ENCODE data around the gene FBRSL1. TPM values are rescaled to one million over a fixed set of nuclear protein-coding genes. Genes with fewer than 3 reads are reported as not detected.
"Not testable (repeated sequence)": the region's sequence is repeated elsewhere in the genome, so short reads cannot be mapped to it uniquely, and the experiment has no call there.

The FBRSL1 gene
- total and polyA plus RNA-seq, 2 of the 8 experiments (the other 6 are each of a cell fraction or from before 2014, with no cell fraction given): 18.4 to 109 TPM

DNA sequence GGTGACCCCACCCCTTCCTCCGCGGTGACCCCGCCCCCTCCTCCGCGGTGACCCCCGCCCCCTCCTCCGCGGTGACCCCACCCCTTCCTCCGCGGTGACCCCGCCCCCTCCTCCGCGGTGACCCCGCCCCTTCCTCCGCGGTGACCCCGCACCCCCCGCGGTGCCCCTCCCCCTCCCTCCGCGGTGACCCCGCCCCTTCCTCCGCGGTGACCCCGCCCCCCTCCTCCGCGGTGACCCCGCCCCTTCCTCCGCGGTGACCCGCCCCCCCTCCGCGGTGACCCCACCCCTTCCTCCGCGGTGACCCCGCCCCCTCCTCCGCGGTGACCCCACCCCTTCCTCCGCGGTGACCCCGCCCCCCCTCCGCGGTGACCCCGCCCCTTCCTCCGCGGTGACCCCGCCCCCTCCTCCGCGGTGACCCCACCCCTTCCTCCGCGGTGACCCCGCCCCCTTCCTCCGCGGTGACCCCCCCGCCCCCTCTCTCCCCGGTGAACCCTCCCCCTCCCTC is 15.1 kb upstream of the FBRSL1 start:
- POLR2A ChIA-PET (ENCODE audit: partially characterized antibody); H2BK12ac ChIP-seq (ENCODE audit: low read depth, low read length); H3K36me3 ChIP-seq (ENCODE audit: control insufficient read depth in 2 of 4, insufficient read depth in 4 of 4, low read length in 3 of 4); H2BK120ac ChIP-seq (replicated peaks; ENCODE audit: low read depth, low read length); H3K4me1 ChIP-seq (replicated peaks in 1 of 4; ENCODE audit: control insufficient read depth in 3 of 4, insufficient read depth in 4 of 4, low read length in 3 of 4); H2AK5ac ChIP-seq (ENCODE audit: low read depth, low read length); H3K9ac ChIP-seq (replicated peaks in 1 of 4; ENCODE audit: extremely low read depth in 1 of 4, low read depth in 3 of 4, low read length in 3 of 4); CTCF ChIA-PET (ENCODE audit: partially characterized antibody); FAIRE-seq; DNase-seq (ENCODE audit: low read depth in 1 of 2, low spot score in 2 of 2); H3K18ac ChIP-seq (ENCODE audit: extremely low read depth, low read length); H3K4ac ChIP-seq (replicated peaks; ENCODE audit: insufficient read length, low read depth, low read length); H2BK20ac ChIP-seq (ENCODE audit: low read length); H3K23ac ChIP-seq (ENCODE audit: insufficient read length); H4K91ac ChIP-seq (replicated peaks; ENCODE audit: insufficient read length, low read length); H4K8ac ChIP-seq (ENCODE audit: extremely low read depth, insufficient read depth, low read length); H3K27ac ChIP-seq (ENCODE audit: low read depth, low read length); H3K4me2 ChIP-seq (ENCODE audit: insufficient read depth in 1 of 2, low read depth in 2 of 2, low read length in 2 of 2); H4K5ac ChIP-seq (ENCODE audit: insufficient read length, low read depth, low read length); H3K56ac ChIP-seq (replicated peaks; ENCODE audit: insufficient read length, low read depth, low read length); H4K20me1 ChIP-seq (replicated peaks in 1 of 2; ENCODE audit: control insufficient read depth in 1 of 2, insufficient read depth in 2 of 2, low read length in 2 of 2); H2AFZ ChIP-seq (ENCODE audit: low read length); H2BK5ac ChIP-seq (ENCODE audit: low read depth, low read length); H2BK15ac ChIP-seq (ENCODE audit: low read length); H3K4me3 ChIP-seq (ENCODE audit: extremely low read depth in 1 of 4, insufficient read depth in 2 of 4, low read depth in 3 of 4, low read length in 4 of 4); H3K14ac ChIP-seq (ENCODE audit: insufficient read length); H3K79me2 ChIP-seq (ENCODE audit: control insufficient read depth in 1 of 2, insufficient read depth in 2 of 2, low read length in 2 of 2); H3K79me1 ChIP-seq (ENCODE audit: low read depth, low read length); H3K23me2 ChIP-seq (ENCODE audit: low read depth, low read length): not testable (repeated sequence)
- peaks cover 0 to 13% of the 10 kb centered on the region in 2 experiments; a peak in 2 of 4 replicates for H3K9me3 ChIP-seq (ENCODE audit: insufficient read depth in 2 of 2, low read depth in 1 of 2, low read length in 1 of 2)
- no CpG with 5 or more reads among the region's 56 CpGs for WGBS, 2 experiments (ENCODE audit: extremely low coverage in 1 of 2, insufficient coverage in 1 of 2, insufficient read length in 1 of 2, insufficient replicate concordance in 2 of 2, low coverage in 1 of 2, low lambda C conversion rate in 2 of 2, missing lambda C conversion rate in 1 of 2)
- peaks cover 8 to 59% (median 33%) of the 10 kb centered on the region in 4 experiments; a peak in 6 of 7 replicates for H3K27me3 ChIP-seq (replicated peaks in 1 of 4; ENCODE audit: control insufficient read depth in 3 of 4, extremely low read depth in 1 of 4, insufficient read depth in 3 of 4, low read length in 3 of 4)
